ENCODE results near the gene JCHAIN.

JCHAIN gene

GRCh38 chr4:70634482-70634881, 31.8 kb downstream of the JCHAIN start:
- no peak for DNase-seq

GRCh38 chr4:70632028-70632427, 34.3 kb downstream of the JCHAIN start:
- no peak for DNase-seq

GRCh38 chr4:70630162-70630561, 36.1 kb downstream of the JCHAIN start:
- DNase-seq: no peak

GRCh38 chr4:70629469-70630090, 36.7 kb downstream of the JCHAIN start:
- no peak for DNase-seq

GRCh38 chr4:70628444-70628843, 37.9 kb downstream of the JCHAIN start, which contains the start of gene ENAM:
Gene ENAM (plus strand): TSS chr4:70628744. CDS start chr4:70629501, 757 bp downstream.
- DNase-seq: no peak

GRCh38 chr4:70627620-70628019, 38.7 kb downstream of the JCHAIN start:
- no peak for DNase-seq

GRCh38 chr4:70624226-70624793, 42.0 kb downstream of the JCHAIN start:
- no peak for DNase-seq

- DNase-seq: no peak
Observed at GRCh38 chr4:70623323-70623722, 43.0 kb downstream of the JCHAIN start.

- no peak for DNase-seq
Observed at GRCh38 chr4:70619778-70620177, 46.5 kb downstream of the JCHAIN start.

GRCh38 chr4:70619288-70619687, 47.0 kb downstream of the JCHAIN start:
- no peak for DNase-seq

GRCh38 chr4:70614184-70614555, 52.1 kb downstream of the JCHAIN start:
- no peak for DNase-seq

- peak; percentile 68 for DNase-seq
Observed at GRCh38 chr4:70613306-70614183, 52.8 kb downstream of the JCHAIN start.

- no peak for DNase-seq
Observed at GRCh38 chr4:70608324-70608723, 58.0 kb downstream of the JCHAIN start.

- no peak for DNase-seq
Observed at GRCh38 chr4:70607334-70607853, 58.9 kb downstream of the JCHAIN start.

- no peak for DNase-seq
Observed at GRCh38 chr4:70606459-70606858, 59.8 kb downstream of the JCHAIN start.

Measured in NCI-H146 (cell line).